ENCODE data around the gene KAZN.

GRCh38 chr1:14777516-14778506 lies 179.3 kb downstream of the KAZN start:
- no peak for TF ChIP-seq ZFP3 (CRISPR knock-in tag; IDR thresholded peaks at IDR 0.05)
- TF ChIP-seq ZFP30 (CRISPR knock-in tag; IDR thresholded peaks at IDR 0.05) = no peak
- TF ChIP-seq CSDC2 (CRISPR knock-in tag; IDR thresholded peaks at IDR 0.05) = no peak
- TF ChIP-seq, protein P1, sequence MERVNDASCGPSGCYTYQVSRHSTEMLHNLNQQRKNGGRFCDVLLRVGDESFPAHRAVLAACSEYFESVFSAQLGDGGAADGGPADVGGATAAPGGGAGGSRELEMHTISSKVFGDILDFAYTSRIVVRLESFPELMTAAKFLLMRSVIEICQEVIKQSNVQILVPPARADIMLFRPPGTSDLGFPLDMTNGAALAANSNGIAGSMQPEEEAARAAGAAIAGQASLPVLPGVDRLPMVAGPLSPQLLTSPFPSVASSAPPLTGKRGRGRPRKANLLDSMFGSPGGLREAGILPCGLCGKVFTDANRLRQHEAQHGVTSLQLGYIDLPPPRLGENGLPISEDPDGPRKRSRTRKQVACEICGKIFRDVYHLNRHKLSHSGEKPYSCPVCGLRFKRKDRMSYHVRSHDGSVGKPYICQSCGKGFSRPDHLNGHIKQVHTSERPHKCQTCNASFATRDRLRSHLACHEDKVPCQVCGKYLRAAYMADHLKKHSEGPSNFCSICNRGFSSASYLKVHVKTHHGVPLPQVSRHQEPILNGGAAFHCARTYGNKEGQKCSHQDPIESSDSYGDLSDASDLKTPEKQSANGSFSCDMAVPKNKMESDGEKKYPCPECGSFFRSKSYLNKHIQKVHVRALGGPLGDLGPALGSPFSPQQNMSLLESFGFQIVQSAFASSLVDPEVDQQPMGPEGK (CRISPR knock-in tag; IDR thresholded peaks at IDR 0.05; ENCODE audit: borderline replicate concordance) = no peak
- TF ChIP-seq BACH2 (CRISPR knock-in tag; IDR thresholded peaks at IDR 0.05; ENCODE audit: borderline replicate concordance) = no peak
- TF ChIP-seq ZC3H10 (CRISPR knock-in tag; IDR thresholded peaks at IDR 0.05) = no peak
- TF ChIP-seq CREB5 (CRISPR knock-in tag; IDR thresholded peaks at IDR 0.05; ENCODE audit: low read depth) = no peak
- no peak for TF ChIP-seq RARB (CRISPR knock-in tag; IDR thresholded peaks at IDR 0.05)
- no peak for TF ChIP-seq ISL1 (CRISPR knock-in tag; IDR thresholded peaks at IDR 0.05)
- TF ChIP-seq ARNTL (CRISPR knock-in tag; IDR thresholded peaks at IDR 0.05; ENCODE audit: borderline replicate concordance, low read depth) = no peak
- TF ChIP-seq ESRRG (CRISPR knock-in tag; IDR thresholded peaks at IDR 0.05) = no peak
